GM19467 (cell line): ENCODE measurements around the gene RFX8.
"Not testable (repeated sequence)": the region's sequence is repeated elsewhere in the genome, so short reads cannot be mapped to it uniquely, and the experiment has no call there.

Source experiments
- ATAC-seq: cut with Tn5 transposase; IDR thresholded peaks from one replicate; pipeline ENCODE4 v1.9.1; 2021; ENCODE audit warnings: mild to moderate bottlenecking, moderate library complexity; ENCODE audit not compliant: unreplicated experiment

Gene RFX8

DNA sequence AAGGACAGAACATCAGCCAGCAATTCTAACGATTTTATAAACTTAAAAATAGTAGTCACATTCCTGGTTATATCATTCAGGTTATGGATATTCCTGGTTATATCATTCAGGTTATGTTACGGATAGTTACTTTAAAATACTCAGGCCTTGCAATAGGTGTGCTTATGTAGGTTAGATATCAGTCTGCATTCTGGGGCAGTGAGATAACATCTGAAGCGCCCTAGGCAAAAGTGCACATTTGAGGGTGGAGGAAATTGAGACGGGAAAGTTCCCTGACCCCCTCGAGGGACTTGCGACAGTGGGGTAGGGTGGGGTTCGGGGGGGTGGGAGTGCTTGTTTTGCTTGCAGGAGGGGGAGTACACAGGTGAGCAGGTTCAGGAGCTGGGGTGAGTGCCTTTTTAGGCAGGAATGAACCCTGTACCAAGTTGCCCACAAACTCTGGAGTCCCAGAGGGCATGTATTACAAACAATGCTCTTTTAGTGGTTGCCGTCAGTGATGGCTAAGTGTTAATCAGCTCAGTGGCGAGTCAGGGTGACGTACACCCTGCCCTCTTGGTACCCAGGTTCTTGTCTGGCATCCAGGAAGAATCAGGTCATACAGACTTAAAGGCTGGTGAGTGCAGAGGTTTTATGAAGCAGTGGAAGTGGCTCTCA is 119.4 kb downstream of the RFX8 start:
- ATAC-seq: no peak

DNA sequence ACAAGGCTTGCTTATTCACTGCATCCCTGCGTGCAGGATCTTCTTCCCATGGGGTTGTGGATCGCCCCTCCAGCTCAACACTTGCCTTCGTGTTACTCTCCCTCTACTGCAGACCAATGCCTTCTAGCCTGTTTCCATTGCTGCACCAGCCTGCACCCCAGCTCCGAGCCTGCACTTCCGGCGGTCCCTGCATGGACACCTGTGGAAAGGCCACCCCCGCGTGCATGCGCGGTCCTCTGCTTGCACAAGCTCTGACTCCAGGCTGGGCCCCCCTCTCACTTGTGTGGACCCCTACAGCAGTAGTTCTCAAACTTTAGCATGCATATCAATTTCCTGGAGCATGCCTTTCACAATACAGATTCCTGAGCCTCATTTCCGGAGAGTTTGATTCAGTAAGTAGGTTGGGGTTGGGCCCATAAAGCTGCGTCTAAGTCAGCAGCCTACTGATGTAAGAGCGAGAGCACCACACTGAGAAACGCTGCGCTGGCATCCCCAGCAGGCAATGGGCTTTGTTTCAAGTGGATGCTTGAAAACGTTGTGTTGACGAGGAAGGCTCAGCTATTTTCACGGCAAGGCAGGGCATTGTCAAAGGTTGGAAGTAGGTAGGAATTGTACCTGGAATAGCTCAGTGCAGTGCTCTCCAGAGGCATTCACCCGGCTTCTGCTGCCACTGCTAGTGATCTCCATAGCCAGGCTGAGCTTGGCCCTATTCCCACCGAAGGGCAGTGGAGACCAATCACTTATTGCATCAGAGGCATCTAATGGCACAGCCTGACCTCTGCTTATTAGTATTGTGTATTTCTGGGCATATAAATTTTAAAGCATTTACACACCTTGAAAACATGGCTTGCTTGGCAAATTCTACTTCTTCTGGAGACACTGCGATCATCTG is 120.2 kb downstream of the RFX8 start:
- ATAC-seq: no peak

DNA sequence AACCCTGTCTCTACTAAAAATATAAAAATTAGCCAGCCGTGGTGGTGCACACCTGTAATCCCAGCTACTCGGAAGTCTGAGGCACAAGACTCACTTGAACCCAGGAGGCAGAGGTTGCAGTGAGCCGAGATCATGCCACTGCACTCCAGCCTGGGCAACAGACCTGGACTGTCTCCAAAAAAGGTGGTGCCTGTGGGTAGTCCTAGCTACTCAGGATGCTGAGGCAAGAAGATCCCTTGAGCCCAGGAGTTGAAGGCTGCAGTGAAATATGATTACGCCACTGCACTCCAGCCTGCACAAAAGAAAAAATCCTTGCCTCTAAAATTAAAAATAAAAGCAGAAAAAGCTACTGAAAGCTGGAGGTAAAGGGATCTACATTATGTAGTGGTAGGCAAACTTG is 122.3 kb downstream of the RFX8 start:
- not testable (repeated sequence) for ATAC-seq

DNA sequence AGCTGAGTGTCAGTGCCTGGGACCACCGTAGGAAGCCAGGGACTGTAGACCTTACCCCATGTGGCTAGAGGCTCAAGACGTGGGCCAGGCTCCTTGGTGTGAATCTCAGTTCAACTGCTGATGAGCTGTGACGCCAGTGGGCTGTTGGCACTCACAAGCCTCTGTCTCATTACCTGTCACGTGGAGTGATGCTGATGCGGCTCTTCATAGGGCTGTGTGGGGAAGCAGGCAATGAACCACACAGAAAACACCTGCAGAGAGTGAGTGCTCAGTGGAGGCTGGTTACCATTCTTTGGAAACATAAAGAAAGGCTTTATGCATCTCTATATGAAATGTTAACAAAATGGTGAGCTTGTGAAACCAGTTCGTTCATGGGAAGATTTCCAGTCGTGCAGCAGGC is 123.7 kb downstream of the RFX8 start:
- ATAC-seq: no peak

DNA sequence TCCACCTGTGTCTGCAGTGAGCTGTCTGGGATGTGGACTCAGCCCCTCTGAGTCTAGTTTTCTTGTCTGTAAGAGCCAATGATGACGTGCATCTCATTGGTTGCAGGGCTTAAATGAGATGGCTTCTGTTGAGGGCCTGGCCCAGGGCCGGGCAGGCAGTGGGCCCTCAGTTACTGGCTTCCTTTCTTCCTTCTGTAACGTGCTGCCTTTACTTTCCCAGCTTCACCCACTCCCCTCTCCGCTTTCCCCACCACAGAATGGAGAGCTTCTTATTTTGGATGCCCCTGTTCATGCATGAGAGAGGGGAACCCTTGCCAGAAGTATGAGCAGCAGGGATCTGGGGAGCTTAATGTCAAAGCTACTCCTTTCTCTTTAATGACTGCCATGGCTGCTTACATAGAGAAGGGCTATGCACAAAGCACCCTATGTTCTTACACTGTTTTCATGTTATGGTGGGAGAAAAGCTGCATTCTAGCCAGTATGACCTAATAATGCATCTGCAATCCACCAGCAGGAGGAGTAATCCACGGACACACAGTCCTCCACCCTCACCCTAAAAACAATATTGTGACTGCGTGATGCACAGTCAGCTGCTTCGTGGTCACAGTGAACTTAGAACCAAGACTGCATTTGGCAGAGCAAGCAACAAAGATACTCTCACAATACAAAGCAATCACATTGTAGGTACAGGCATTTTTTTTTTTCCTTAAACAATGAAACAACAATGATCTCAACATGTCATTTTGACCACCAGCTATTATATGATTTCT is 124.8 kb downstream of the RFX8 start:
- no peak for ATAC-seq

DNA sequence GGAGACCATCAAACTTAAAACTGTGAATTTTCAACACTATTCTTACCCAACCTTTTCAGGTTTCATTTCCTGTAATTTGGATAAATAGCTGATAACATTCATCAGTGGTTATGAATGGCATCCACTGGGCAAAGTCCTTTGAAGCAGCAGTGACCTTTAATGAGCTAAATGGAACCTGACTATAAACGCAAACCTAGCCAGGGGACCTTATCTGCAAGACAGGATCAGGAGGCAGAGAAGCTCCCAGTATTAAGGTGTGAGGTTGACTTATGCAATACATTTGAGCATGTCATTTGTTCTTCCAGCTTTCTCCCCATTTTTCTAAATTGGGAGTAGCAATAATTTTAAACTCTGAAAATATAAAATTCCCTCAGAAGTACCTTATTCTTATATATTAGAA is 126.0 kb downstream of the RFX8 start:
- no peak for ATAC-seq
